SU-DHL-6 (cell line): ENCODE measurements around the gene WDR82.

Experiments
- H2AFZ ChIP-seq: fragments of 200-600 bp; sonication (generic); 2 replicates; pipeline ENCODE4 v1.6.1; 2014; ENCODE audit warnings: low read depth, mild to moderate bottlenecking, moderate library complexity, mixed read lengths, antibody characterized with exemption, low read length; ENCODE audit not compliant: severe bottlenecking
- H3F3A ChIP-seq: fragments of 200-600 bp; shearing (Covaris generic); 2 replicates; pipeline ENCODE4 v1.6.0; 2016; ENCODE audit warnings: antibody characterized with exemption, mild to moderate bottlenecking; ENCODE audit not compliant: insufficient read depth
- H3K27ac ChIP-seq: fragments of 200-600 bp; sonication (generic); 2 replicates; pipeline ENCODE4 v1.5.1; 2016; ENCODE audit warnings: low read depth, mild to moderate bottlenecking, low read length, moderate library complexity, mixed read lengths
- H3K27me3 ChIP-seq: fragments of 200-600 bp; sonication (generic), shearing (Covaris generic); 2 replicates; pipeline ENCODE4 v1.6.0; 2014; ENCODE audit warnings: mild to moderate bottlenecking, low read length
- H3K36me3 ChIP-seq: fragments of 200-600 bp; sonication (generic); 2 replicates; pipeline ENCODE4 v1.6.1; 2014; ENCODE audit warnings: mild to moderate bottlenecking, low read length, mixed read lengths
- H3K4me2 ChIP-seq: fragments of 300-600, 200-600 bp; shearing (Covaris generic), sonication (generic); 2 replicates; pipeline ENCODE4 v1.6.0; 2014; ENCODE audit warnings: low read length, low read depth, mild to moderate bottlenecking; ENCODE audit not compliant: poor library complexity, severe bottlenecking
- H3K4me3 ChIP-seq: fragments of 200-600 bp; sonication (generic); 2 replicates; pipeline ENCODE4 v1.5.1; 2014; ENCODE audit warnings: antibody characterized with exemption, low read length, mild to moderate bottlenecking, mixed read lengths; ENCODE audit not compliant: insufficient read depth, poor library complexity, severe bottlenecking
- H3K79me2 ChIP-seq: fragments of 200-600 bp; sonication (generic); 2 replicates; pipeline ENCODE4 v1.6.1; 2014; ENCODE audit warnings: mild to moderate bottlenecking, low read length, moderate library complexity; ENCODE audit not compliant: insufficient read depth
- H3K9ac ChIP-seq: fragments of 200-600 bp; sonication (generic); 2 replicates; pipeline ENCODE4 v1.7.0; 2014; ENCODE audit warnings: mild to moderate bottlenecking, low read length
- H3K9me2 ChIP-seq: fragments of 200-600 bp; sonication (generic); replicated peaks from 2 replicates; pipeline ENCODE4 v1.6.1; 2014; ENCODE audit warnings: low read length; ENCODE audit not compliant: insufficient read depth
- H3K9me3 ChIP-seq: fragments of 200-600 bp; sonication (generic); 2 replicates; pipeline ENCODE4 v1.6.1; 2014; ENCODE audit warnings: low read length, mixed read lengths; ENCODE audit not compliant: insufficient read depth
- H4K20me1 ChIP-seq: fragments of 200-600 bp; sonication (generic); 2 replicates; pipeline ENCODE4 v1.6.1; 2014; ENCODE audit warnings: low read depth, mild to moderate bottlenecking, antibody characterized with exemption, low read length, moderate library complexity, mixed read lengths
- EZH2phosphoT487 ChIP-seq: fragments of 200-600 bp; sonication (generic), shearing (Covaris generic); conservative IDR thresholded peaks from 2 replicates; pipeline ENCODE4 v1.6.1; 2018; ENCODE audit warnings: mild to moderate bottlenecking, antibody characterized with exemption, low read length, moderate library complexity, mixed read lengths
- TF ChIP-seq, protein P1 (sequence below): fragments of 200-600 bp; sonication (generic); IDR thresholded peaks from one replicate; pipeline ENCODE4 v1.5.1; 2017; ENCODE audit warnings: antibody characterized with exemption, mild to moderate bottlenecking, low read length, moderate library complexity; ENCODE audit not compliant: insufficient read depth, poor library complexity, severe bottlenecking

Gene WDR82

DNA sequence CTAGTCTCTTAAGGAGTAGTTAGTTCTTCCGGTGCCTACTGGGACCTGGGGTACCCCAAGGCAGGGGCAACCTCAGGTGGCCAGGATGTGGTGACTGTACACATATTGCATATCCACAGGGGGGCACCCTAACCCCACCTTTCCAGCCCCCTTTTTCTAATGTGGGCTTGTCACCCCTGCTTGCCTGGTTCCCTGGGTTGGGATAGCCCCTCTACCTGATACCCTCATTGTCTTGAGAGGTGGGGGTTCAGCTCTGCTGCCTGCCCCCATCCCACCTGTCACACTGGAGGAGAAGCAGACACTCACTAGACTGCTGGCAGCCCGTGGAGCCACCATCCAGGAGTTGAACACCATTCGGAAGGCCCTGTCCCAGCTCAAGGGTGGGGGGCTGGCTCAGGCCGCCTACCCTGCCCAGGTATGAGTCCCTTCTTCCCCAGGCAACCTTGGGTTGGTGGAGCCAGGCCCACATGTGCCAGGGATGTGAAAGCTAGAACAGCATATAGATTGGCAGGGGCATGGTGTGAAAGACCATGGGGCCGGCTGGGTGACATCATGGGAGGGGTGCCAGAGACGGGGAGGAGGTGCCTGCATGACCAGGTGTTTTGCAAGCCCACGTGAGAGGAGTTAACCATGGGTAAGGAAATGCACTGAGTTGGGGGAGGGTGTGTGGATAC is 13.2 kb upstream of the WDR82 start:
- no peak overlapping the region for H2AFZ ChIP-seq
- peaks cover 4% of the 10 kb centered on the region; the same call in 1 of the 2 replicates for H3K79me2 ChIP-seq
- H3F3A ChIP-seq: 0 out of 2 replicates have a peak, but pooled peaks cover 3% of the 10 kb centered on the region
- H3K4me2 ChIP-seq: no peak overlapping the region
- no peak overlapping the region for H3K4me3 ChIP-seq
- no peak overlapping the region for H3K27ac ChIP-seq
- no peak for TF ChIP-seq EZH2phosphoT487
- TF ChIP-seq, protein P1, sequence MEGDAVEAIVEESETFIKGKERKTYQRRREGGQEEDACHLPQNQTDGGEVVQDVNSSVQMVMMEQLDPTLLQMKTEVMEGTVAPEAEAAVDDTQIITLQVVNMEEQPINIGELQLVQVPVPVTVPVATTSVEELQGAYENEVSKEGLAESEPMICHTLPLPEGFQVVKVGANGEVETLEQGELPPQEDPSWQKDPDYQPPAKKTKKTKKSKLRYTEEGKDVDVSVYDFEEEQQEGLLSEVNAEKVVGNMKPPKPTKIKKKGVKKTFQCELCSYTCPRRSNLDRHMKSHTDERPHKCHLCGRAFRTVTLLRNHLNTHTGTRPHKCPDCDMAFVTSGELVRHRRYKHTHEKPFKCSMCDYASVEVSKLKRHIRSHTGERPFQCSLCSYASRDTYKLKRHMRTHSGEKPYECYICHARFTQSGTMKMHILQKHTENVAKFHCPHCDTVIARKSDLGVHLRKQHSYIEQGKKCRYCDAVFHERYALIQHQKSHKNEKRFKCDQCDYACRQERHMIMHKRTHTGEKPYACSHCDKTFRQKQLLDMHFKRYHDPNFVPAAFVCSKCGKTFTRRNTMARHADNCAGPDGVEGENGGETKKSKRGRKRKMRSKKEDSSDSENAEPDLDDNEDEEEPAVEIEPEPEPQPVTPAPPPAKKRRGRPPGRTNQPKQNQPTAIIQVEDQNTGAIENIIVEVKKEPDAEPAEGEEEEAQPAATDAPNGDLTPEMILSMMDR: peak; percentile 44
- H3K9ac ChIP-seq: no peak overlapping the region
- no peaks in the 10 kb centered on the region for H4K20me1 ChIP-seq
- no peaks in the 10 kb centered on the region for H3K36me3 ChIP-seq
- H3K27me3 ChIP-seq: no peaks in the 10 kb centered on the region
- H3K9me3 ChIP-seq: no peaks in the 10 kb centered on the region
- H3K9me2 ChIP-seq: no peaks in the 10 kb centered on the region

DNA sequence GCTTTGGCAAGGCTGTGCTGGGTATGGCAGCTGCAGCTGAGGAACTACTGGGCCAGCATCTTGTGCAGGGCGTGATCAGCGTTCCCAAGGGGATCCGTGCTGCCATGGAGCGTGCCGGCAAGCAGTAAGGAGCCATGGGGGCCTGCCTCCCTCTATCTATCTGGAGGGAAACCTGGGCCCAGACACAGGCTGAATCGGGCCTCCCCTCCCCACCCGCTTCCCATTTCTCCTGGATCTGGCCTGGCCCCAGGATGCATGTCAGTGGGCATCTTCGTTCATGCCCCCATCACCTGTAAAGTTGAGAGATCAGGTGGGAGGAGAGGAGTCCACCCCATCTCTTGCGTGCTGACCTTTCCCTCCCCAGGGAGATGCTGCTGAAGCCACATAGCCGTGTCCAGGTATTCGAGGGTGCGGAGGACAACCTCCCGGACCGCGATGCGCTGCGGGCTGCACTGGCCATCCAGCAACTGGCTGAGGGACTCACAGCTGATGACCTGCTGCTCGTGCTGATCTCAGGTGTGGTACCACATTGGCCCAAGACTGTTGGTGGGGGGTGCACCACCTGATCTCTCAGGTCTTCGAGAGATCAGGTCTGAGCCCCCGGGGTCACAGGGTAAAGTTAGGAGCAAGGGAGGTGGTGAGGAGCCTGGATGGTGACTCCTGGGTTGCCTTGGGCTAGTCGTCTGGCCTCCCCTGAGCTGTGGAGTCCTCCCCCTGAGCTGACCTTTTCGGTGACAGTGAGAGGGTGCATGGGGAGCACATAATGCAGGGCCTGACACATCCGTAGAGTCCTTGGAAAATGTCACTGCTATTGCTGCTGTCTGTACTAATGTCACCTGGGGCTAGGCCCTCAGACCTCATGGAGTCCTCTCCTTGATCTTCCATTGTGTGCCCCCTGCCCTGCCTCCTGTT is 12.4 kb upstream of the WDR82 start:
- Histone ChIP-seq H3K79me2 (peaks cover 4% of the 10 kb centered on the region; the same call in 1 of the 2 replicates), H3K4me3 (no peak overlapping the region), H2AFZ (no peak overlapping the region), H3K9me2 (no peaks in the 10 kb centered on the region), H3K4me2 (no peak overlapping the region), H3K27me3 (no peaks in the 10 kb centered on the region), H3K27ac (no peak overlapping the region), H3K36me3 (no peaks in the 10 kb centered on the region), H3K9ac (no peak overlapping the region), H3K9me3 (no peaks in the 10 kb centered on the region), H4K20me1 (no peaks in the 10 kb centered on the region), H3F3A (0 out of 2 replicates have a peak, but pooled peaks cover 5% of the 10 kb centered on the region)
- TF ChIP-seq, protein P1: no peak
- no peak for TF ChIP-seq EZH2phosphoT487

DNA sequence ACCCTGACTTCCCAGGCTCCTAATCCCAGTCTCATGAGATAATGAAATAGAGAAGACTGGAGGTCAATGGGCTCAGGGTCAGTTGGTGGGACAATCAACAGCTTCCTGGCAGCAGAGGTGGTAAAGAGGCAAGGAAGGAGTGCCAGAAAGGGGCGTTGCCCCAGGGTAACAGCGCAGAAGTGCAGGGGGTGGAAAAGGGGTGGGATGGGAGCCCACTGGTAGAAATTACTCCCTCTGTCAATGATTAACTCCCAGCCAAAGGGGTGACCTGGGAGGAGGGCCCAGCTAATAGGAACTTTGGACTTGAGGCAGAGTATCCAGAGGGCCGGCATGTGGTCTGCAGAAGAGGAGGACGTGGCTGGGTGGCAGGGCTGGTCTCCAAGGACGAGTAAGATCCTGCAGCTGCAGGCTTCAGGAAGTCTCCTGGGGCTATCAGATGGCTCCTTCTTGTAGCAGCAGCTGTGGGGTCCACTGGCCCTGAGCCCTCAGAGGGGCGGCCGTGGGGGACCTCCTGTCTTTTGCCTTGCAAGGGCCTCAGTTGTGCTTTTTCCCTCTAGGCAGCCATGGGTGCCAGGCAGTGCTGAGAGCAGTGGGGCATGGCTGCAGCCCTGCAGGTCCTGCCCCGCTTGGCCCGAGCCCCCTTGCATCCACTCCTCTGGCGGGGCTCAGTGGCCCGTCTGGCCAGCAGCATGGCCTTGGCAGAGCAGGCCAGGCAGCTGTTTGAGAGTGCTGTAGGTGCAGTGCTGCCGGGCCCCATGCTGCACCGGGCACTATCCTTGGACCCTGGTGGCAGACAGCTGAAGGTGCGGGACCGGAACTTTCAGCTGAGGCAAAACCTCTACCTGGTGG is 11.5 kb upstream of the WDR82 start:
- TF ChIP-seq EZH2phosphoT487: no peak
- TF ChIP-seq, protein P1: no peak
- Histone ChIP-seq H3K9ac (no peak overlapping the region; the same call in 1 of the 2 replicates), H3K4me2 (no peak overlapping the region)

More for the DNA sequence above, 11.5 kb upstream of the WDR82 start:
- peaks cover 4% of the 10 kb centered on the region; the same call in 1 of the 2 replicates for H3K79me2 ChIP-seq
- no peak overlapping the region for H2AFZ ChIP-seq
- no peaks in the 10 kb centered on the region for H3K27me3 ChIP-seq
- H4K20me1 ChIP-seq: no peaks in the 10 kb centered on the region
- no peak overlapping the region for H3K4me3 ChIP-seq
- no peaks in the 10 kb centered on the region for H3K36me3 ChIP-seq
- 0 out of 2 replicates have a peak, but pooled peaks cover 5% of the 10 kb centered on the region for H3F3A ChIP-seq
- no peaks in the 10 kb centered on the region for H3K9me3 ChIP-seq
- no peak overlapping the region for H3K27ac ChIP-seq
- no peaks in the 10 kb centered on the region for H3K9me2 ChIP-seq
